Measurements from ENCODE around the gene GJD3. TPM values are rescaled to one million over a fixed set of nuclear protein-coding genes. Genes with fewer than 3 reads are reported as not detected.

The GJD3 gene
- polyA plus RNA-seq, 3 donors: not detected

DNA sequence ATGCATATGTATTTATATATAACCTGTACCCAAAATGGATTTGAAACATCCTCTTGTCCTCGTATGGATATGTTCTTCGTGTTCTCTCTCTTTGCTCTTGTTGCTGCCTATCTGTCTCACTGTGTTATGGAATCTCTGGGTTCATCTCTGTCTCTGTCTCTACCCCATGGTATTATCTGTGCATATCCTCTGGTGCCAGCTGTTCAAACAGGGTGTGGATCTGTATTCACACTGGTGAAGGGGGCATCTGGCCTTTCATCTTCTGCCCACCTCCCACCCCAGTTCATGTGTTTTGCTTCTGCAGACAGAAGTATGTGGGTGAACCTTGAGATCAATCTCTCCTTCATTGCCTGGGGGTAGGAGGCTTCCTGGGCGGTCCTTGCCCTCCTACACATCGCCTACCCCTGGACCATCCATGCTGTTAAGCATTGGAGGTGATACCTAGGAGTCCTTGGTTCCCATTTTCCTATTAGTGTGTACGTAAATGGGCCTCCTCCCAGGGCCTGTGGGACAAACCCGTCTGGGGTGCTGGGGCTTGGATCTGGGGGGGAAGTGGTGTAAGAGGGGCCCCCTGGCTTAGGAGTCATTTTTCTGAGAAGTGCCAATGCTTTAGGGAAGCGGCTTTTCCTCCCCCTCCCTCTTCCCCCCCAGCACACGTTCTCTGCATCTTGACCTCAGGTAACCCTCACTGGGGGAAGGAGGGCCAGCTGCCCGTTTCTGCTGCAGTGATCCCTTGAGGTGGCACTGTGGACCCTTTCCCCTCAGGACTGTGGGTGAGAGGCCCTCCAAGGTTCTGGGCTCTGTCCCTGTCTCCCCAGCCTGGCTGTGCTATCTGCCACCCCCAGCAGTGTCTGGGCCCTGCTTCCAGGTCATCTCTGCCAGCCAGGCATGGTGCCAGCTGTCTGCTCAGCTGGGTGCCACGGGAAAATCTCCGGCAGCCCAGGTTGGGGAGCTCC, 34.4 kb downstream of the GJD3 start:
- peak overlapping the region; percentile 93 to 100 (median 99) for H3K27ac Mint-ChIP-seq
- peaks cover 0 to 3% (median 1%) of the 10 kb centered on the region in 3 donors for H3K27me3 Mint-ChIP-seq (ENCODE audit: low read depth in 3 of 3)
- no peaks in the 10 kb centered on the region for H3K9me3 Mint-ChIP-seq
- intact Hi-C loops (cut with micrococcal nuclease): loop anchor here in 1 of 2 donors (1.0 kb wide), 1 partner anchor 8 kb away; no protein-coding TSS in a partner anchor
- Histone ChIP-seq H3K9ac (ENCODE audit: insufficient read depth, low read length, poor library complexity, severe bottlenecking) (peak overlapping the region; percentile 58), H2AFZ (ENCODE audit: insufficient read depth, low read depth, low read length, poor library complexity, severe bottlenecking) (no peak overlapping the region), H3K4me2 (replicated peaks; ENCODE audit: extremely low read depth, low read length, poor library complexity, severe bottlenecking) (peak overlapping the region; percentile 83), H3K36me3 (replicated peaks in 1 of 2; ENCODE audit: control insufficient read depth in 1 of 2, insufficient read depth in 2 of 2, low read length in 2 of 2) (peaks cover 14 to 16% of the 10 kb centered on the region in 2 donors), H3K4me3 (replicated peaks in 1 of 3; ENCODE audit: low read depth in 2 of 3, low read length in 3 of 3) (peak overlapping the region; percentile 1 to 69 (median 24)), H3K27ac (ENCODE audit: low read depth in 1 of 2, low read length in 2 of 2) (peak overlapping the region; percentile 74 to 100), H4K20me1 (ENCODE audit: insufficient read depth, low read length) (peaks cover 8% of the 10 kb centered on the region), H3K9me3 (replicated peaks in 1 of 2; ENCODE audit: control insufficient read depth in 1 of 2, insufficient read depth in 1 of 2, low read length in 2 of 2) (no peaks in the 10 kb centered on the region), H3K27me3 (ENCODE audit: control insufficient read depth in 2 of 2, insufficient read depth in 2 of 2, low read length in 2 of 2) (no peaks in the 10 kb centered on the region), H3K4me1 (ENCODE audit: control insufficient read depth in 1 of 2, insufficient read depth in 2 of 2, low read length in 2 of 2) (peaks cover 100% of the 10 kb centered on the region in 2 donors), H3K79me2 (ENCODE audit: insufficient read depth, low read length) (peaks cover 100% of the 10 kb centered on the region)
- DNase-seq: peak; percentile 86 to 91 (median 88)
- 0% methylated on average over 4 of the region's 11 CpGs for WGBS (ENCODE audit: insufficient coverage)
- TF ChIP-seq CTCF (IDR thresholded peaks at IDR 0.05): no peak
- H3K4me3 Mint-ChIP-seq: peak overlapping the region; percentile 75 to 78
- H3K36me3 Mint-ChIP-seq: peaks cover 46 to 60% of the 10 kb centered on the region in 2 donors
- H3K4me1 Mint-ChIP-seq: peaks cover 97% of the 10 kb centered on the region

- DNase-seq: peak in 2 of 3 donors; percentile 50 to 65
- peaks cover 4% of the 10 kb centered on the region for H4K20me1 ChIP-seq (ENCODE audit: insufficient read depth, low read length)
- peak overlapping the region; percentile 38 to 81 for H3K4me3 Mint-ChIP-seq
- H3K79me2 ChIP-seq (ENCODE audit: insufficient read depth, low read length): peaks cover 100% of the 10 kb centered on the region
- H3K27ac ChIP-seq (ENCODE audit: low read depth in 1 of 2, low read length in 2 of 2): peak overlapping the region; percentile 99 to 100
- no peak for TF ChIP-seq CTCF (IDR thresholded peaks at IDR 0.05)
- H3K9me3 Mint-ChIP-seq: no peaks in the 10 kb centered on the region
- no peak overlapping the region for H2AFZ ChIP-seq (ENCODE audit: insufficient read depth, low read depth, low read length, poor library complexity, severe bottlenecking)
- peaks cover 14 to 16% of the 10 kb centered on the region in 2 donors for H3K36me3 ChIP-seq (replicated peaks in 1 of 2; ENCODE audit: control insufficient read depth in 1 of 2, insufficient read depth in 2 of 2, low read length in 2 of 2)
- peaks cover 96% of the 10 kb centered on the region for H3K4me1 Mint-ChIP-seq
- no CpG with 5 or more reads among the region's 2 CpGs for WGBS (ENCODE audit: insufficient coverage)
- peak overlapping the region; percentile 74 for H3K9ac ChIP-seq (ENCODE audit: insufficient read depth, low read length, poor library complexity, severe bottlenecking)
- H3K36me3 Mint-ChIP-seq: peaks cover 41 to 58% of the 10 kb centered on the region in 2 donors
- H3K27me3 Mint-ChIP-seq (ENCODE audit: low read depth in 3 of 3): peaks cover 0 to 3% (median 1%) of the 10 kb centered on the region in 3 donors
- no peaks in the 10 kb centered on the region for H3K27me3 ChIP-seq (ENCODE audit: control insufficient read depth in 2 of 2, insufficient read depth in 2 of 2, low read length in 2 of 2)
- H3K4me1 ChIP-seq (ENCODE audit: control insufficient read depth in 1 of 2, insufficient read depth in 2 of 2, low read length in 2 of 2): peaks cover 100% of the 10 kb centered on the region in 2 donors
- intact Hi-C loops (cut with micrococcal nuclease): no loop called here
- H3K9me3 ChIP-seq (replicated peaks in 1 of 2; ENCODE audit: control insufficient read depth in 1 of 2, insufficient read depth in 1 of 2, low read length in 2 of 2): no peaks in the 10 kb centered on the region
- peak overlapping the region; percentile 96 to 100 (median 100) for H3K27ac Mint-ChIP-seq
- H3K4me2 ChIP-seq (replicated peaks; ENCODE audit: extremely low read depth, low read length, poor library complexity, severe bottlenecking): peak overlapping the region; percentile 70
- H3K4me3 ChIP-seq (replicated peaks in 1 of 3; ENCODE audit: low read depth in 2 of 3, low read length in 3 of 3): peak overlapping the region in 1 of 3 experiments; percentile 69
Observed at GRCh38 chr17:40328386-40328766, 36.2 kb downstream of the GJD3 start.

Data from CD14-positive monocyte (primary cell).